HG03432 (cell line): ENCODE measurements around the gene STXBP3.
"Not testable (repeated sequence)": the region's sequence is repeated elsewhere in the genome, so short reads cannot be mapped to it uniquely, and the experiment has no call there.

ENCODE experiments used
- ATAC-seq: cut with Tn5 transposase; IDR thresholded peaks from one replicate; pipeline ENCODE4 v1.9.1; 2021; ENCODE audit warnings: mild to moderate bottlenecking, moderate library complexity; ENCODE audit not compliant: unreplicated experiment

Gene STXBP3

DNA sequence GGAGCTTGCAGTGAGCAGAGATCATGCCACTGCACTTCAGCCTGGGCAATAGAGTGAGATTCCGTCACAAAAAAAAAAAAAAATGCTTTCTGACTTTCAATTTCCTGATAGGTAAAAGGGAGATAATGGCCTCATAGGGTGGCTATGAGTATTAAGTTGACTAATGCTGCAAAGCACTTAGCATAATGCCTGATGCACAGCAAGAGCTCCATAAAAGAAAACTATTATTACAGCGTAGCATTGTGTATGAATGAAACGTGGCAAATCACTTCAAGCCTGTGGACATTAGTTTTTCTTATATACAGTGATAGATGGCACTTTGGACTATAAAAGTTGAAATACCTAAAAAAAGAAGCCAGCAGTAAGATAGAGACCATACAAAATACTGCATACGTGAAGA lies 17.0 kb upstream of the STXBP3 start:
- ATAC-seq: no peak

DNA sequence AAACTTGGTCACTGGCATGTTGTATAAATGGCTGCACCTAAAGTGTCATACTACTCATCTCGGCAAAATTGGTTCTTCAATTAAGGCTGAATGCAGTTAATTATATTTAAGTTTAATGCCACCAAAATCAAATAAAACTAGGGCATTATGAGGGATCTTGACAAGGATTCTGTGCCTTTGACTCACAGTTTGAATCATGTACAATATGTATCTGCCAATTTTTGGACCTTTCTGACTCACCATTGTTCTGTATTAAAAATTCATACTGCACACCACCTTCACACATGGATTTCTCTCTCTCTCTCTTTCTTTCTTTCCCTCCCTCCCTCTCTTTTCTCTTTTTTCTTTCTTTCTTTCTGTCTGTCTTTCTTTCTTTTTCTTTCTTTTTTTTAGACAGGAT lies 14.1 kb upstream of the STXBP3 start:
- ATAC-seq: no peak

DNA sequence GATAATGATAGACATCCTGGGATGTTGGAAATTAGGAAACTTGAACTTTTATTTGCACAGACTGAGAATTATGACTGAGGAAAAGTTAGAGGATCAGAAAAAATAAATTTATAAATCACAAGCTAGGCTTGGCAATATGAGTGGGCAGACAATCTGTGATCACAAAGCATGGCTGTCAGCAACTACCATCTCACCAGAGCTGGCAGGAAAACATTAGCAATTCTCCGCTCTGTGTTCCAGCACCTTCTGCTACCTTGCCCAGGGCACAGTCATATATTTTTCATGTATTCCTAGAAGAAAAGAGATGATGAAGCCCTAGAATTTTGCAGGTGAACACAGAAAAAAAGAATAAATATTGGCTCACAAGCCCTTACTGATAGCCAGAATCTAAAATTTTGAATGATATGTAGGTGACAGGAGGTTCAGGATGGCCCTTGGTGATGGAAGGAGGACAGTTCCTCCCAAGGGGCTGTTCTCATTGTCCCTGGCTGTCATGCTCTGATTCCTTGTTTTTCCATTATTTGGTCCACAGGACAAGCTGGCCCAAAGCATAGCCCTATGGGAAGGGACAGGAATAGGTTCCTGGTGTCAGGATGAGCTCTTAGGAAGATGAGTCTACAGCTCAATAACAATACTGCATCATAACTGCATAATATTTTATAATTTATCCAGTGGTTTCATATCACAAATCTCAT lies 12.2 kb upstream of the STXBP3 start:
- no peak for ATAC-seq

DNA sequence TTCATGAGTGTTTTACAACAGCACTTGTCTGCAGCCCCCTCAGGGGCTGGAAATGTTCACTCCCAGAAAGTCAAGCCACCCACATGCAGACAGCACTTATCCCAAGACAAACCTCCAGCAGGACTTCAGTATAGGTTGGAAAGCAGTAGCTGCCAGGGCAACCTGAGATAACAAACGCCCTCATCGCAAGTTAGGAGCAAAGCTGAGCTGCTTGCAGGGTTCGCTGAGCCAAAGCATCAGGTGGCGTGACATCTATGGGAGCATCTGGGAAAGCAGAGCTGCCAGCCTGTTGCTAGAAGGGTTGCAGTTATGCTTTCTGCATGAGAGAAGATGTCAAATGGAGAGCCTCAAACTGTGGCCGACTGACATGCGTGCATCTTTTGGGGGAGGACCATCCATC lies 4.2 kb upstream of the STXBP3 start:
- ATAC-seq: no peak

DNA sequence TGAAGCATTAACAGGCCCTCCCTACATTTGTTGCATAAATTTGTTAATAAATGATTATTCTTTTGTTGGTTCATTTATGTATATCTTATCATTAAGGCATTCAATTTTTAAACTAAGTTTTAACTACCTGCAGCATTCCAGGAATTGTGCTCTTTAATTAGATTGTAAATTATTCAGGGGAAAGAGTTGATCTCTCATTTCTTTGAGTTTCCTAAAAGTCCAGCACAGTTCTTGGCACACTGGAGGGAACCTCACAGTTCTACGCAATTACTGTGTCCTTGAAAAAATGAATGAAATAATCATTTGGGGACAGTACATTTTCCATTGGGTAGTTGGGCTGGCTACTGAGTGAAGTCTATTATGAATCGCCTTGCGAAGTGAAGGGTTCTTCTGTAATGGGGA lies 493 bp upstream of the STXBP3 start:
- ATAC-seq: no peak

DNA sequence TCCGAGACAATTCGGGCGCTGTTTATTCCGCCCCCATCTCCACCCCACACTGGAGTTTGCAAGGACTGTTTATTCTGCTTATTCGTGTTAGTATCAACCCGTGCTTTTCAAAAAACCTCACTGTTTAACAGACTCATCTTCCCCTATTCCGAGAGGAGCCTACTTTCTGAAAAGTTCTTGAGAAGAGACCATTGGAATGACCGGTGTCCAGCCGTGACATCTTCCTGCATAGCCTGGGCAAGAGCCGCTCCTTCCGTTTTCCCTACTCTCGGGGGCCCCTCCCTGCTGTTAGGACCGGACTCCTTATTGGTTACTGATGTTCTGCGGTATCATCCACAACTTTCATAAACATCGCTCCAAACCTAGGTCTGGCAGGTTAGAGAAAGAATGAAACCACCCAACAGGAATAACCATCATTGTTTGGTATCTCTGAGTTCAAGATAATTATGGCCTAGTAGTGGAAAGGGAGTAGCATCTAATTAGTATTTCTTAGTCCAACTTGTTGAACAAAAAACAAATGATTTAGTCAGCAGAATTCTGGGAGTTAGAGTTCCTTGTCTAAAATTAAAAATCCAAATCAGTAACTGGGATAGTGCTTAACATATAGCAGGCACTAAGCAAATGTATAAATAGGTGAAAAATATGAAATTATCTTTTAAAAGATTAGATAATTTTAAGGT lies 837 bp downstream of the STXBP3 start:
- peak; percentile 38 for ATAC-seq

DNA sequence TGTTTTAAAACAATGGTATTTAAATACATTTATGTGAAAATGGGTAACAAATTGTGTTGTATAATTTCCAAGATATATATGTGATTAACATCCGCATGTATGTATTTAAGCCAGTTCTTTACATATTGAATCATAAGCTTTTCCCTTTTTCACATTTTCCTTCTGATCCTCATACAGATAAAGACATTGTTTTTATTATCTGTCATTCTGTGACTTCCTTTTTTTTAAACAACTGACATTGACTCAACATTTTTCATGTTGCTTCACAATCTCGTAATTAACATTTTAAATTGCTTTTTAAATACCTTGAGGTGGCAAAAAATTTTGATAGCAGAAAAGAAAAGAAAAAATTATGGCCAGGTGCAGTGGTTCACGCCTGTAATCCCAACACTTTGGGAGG lies 1.4 kb downstream of the STXBP3 start:
- no peak for ATAC-seq

DNA sequence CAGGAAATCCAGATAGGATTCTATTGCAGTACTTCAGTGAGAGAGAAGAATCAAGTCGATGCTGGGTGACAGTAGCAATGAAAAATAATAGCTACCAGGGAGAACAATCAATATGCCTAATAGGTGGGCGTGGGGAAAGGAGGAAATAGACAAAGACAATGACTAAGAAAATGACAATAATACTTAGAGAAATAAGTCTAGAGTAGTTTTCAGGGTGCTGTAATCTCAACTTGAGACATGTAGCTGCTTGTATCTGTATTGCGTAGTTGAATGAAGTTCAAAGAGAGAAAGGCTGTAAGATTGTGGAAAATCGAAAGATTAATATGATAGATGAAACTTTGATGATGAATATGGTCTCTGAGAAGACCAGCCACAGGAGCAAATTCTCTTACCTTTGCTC lies 2.6 kb downstream of the STXBP3 start:
- ATAC-seq: no peak

DNA sequence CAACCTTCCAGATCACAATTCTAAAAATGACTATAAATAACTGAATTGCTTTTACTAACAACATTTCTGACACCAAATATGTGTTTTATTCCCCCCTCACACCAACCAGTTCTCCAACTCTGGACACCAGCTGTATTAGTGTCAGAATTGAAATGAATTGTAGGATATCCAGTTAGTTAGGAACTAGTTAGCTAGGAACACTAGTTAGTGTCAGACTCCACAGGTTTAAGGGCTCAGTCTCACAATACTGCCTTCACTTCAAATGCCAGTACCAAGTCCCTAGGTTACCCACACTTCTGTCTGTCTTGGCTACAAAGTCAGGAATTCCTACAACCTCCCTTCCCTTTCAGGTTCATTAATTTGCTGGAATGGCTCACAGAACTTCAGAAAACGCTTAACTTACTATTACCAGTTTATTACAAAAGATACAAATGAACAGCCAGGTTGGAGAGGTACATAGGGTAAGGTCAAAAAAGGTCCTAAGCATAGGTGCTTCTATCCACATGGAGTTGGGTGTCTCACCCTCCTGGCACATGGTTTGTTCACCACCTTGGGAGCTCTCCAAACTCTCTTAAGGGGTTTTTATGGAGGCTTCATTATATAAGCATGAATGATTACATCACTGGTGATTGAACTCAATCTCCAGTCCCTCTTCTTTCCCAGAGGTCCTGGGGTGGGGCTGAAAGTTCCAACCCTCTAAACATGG lies 4.2 kb downstream of the STXBP3 start:
- ATAC-seq: no peak

DNA sequence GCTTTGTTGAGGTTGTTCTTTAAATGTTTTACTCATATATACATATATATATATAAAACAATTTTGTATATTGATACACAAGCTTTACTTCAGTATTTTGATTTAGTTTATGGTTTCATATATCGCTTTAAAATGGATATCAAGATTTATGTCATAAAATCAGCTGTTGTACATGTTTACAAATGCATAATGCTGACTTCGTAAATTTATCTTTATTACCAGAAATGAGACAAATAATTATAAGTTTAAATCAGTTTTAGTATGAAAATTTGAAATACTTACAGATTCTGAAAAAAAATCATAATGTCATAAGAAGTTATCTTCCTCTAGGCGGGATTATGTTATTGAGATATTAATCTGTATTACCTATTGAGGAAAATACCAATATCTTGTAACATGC lies 6.9 kb downstream of the STXBP3 start:
- no peak for ATAC-seq

DNA sequence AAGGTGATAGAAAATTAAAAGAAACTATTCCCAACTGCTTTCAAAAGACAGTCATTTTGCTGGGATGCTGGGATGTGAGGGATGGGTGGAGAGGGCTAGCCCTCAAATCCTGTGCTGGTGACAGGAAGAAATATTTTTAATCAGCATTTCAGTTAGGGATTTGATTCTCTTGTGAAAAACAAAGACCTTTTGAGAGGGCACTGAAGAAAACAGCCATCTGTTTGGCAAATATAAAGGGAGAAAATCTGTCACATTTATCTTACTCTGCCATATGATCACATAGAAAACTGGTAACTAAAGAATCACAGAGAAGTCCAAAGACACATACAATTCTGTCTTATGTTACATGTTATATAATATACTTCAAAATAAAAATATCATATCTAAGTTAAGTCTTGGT lies 12.3 kb downstream of the STXBP3 start:
- no peak for ATAC-seq

DNA sequence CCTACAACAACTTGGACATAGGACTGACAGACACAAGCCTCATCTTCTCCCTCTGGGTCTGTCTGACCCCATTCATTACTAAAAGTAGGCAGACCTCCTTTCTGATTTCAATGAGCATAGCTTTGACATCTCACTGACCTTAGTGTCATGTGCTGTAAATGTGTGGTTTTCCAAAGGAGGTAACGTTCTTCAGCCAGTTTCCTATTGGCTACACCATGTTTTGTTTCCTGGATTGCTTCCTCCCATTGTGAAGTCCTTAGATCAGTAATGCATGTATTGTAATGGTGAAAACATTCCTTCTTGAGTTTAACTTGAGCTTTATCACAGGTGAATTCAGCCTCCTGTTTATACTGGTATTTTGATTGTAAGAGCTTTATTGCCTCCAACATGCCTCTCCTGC lies 20.6 kb downstream of the STXBP3 start:
- no peak for ATAC-seq

DNA sequence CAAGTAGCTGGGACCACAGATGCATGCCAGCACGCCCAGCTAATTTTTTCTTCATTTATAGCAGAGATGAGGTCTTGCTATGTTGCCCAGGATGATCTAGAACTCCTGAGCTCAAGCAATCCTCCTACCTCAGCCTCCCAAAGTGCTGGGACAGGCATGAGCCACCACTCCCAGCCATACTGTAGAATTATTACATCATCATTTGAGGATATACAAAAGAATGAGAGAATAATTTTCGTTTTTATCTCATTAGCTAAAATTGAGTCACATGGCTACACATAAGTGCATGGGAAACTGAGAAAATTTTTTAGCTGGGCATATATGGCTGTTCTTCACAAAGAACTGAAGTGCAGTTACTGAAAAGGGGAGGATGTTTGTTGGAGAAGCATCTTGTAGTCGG lies 21.2 kb downstream of the STXBP3 start:
- ATAC-seq: no peak

DNA sequence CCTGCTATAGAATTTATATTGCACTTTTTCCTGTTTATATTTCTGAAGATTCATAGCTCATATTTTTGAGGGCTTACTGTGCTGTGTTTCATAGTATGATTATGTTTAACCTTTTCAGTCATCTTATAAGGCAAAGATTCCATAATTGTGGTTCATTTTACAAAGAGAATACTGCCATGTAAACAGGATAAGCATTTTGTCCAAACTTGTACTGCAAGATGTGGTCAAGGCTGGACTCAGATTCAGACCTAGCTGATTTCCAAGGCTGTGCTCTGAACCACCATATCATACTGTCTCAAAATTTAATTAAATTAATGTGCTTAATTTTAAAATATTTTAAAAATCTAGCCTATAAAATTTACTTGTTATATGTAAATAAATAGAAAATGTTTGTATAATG lies 31.4 kb downstream of the STXBP3 start:
- ATAC-seq: no peak

DNA sequence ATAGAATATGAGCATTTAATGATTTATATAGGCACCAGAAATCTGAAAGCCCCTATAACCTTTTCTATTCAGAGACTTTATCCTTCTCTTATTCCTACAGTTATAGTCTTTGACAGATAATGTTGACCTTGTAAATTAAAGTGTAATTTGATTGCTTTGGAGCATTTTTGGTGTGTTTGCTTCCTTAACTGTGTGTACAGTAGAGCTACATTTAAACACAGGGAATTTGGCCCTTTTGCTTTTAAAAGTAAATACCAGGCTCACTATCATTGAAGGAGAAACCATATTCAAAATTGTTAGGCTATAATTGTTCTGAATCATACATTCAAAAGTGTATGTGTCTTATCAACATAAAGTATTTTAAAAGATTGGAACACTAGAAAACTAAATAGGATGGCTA lies 33.0 kb downstream of the STXBP3 start:
- ATAC-seq: no peak

DNA sequence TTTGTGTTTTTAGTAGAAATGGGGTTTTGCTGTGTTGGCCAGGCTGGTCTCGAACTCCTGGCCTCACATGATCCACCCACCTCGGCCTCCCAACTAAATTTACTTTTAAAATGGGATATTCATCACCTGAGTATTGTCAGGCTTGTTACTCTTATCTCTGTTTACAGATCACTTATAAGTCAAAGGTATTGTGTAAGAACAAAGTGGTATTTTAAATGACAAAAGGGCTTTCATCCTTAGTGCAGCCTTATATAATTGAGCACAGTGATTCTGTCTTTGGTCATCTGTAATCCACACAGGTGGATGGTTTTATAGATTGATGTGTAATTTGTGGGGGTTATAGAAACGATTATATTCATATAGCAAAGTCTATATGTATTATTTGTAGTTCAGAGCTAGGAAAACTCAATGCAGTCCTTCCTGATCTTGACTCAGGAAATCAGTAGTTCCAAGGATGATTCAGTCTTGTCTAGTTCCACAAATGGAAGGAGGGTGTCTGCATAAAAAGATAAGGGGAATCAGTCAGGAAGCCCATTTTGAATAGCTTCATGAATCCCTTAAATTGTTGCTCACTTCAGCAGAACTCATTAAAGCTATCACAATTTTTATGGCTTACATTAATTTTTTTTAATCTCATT lies 34.6 kb downstream of the STXBP3 start:
- ATAC-seq: no peak

DNA sequence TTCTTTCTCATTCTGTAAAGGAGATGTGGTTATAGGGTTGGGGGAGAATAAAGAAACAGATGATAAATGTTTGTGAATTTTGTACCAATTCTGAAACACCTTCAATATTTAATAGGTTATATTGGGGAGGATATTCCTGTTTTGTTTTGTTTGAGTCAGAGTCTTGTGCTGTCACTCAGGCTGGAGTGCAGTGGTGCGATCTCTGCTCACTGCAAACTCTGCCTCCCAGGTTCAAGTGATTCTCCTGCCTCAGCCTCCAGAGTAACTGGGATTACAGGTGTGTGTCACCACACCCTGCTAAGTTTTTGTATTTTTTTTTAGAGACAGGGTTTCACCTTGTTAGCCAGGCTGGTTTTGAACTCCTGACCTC lies 35.1 kb downstream of the STXBP3 start:
- ATAC-seq: not testable (repeated sequence)

DNA sequence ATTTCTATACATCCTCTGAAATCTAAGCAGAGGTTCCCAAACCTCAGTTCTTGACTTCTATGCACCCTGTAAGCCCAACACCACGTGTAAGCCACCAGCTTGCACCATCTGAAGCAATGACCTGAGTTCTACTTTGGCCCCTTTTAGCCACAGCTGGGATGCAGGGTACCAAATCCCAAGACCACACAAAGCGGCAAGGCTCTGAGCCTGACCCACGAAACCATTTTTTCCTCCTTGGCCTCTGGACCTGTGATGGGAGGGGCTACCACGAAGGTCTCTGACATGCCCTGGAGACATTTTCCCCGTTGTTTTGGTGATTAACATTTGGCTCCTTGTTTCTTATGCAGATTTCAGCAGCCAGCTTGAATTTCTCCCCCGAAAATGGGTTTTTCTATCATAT lies 38.8 kb downstream of the STXBP3 start:
- no peak for ATAC-seq

DNA sequence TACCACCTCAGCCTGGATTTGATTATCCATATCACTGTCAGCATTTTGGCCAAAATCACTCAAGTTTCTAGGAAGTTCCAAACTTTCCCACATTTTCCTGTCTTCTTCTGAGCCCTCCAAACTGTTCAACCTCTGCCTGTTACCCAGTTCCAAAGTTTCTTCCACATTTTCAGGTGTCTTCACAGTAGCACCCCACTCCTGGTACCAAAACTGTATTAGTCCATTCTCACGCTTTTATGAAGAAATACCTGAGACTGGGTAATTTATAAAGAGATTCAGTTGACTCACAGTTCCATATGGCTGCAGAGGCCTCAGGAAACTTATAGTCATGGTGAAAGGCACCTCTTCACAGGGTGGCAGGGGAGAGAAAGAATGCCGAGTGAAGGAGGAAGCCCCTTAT lies 39.4 kb downstream of the STXBP3 start:
- no peak for ATAC-seq

DNA sequence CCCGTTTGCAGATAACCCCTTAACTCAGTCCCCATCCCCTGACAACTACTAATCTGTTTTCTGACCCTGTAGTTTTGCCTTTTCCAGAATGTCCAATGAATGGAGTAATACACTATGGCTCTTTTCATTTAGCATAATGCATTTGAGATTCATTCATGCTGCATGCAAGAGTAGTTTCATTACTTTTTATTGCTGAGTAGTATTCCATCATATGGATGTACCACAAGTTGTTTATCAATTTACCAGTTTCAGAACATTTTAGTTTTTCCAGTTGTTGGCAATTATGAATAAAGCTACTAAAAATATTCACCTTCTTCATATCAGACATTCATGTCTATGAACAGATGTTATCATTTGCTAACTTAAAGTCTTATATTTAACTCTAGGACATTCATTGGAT lies 45.3 kb downstream of the STXBP3 start:
- no peak for ATAC-seq

DNA sequence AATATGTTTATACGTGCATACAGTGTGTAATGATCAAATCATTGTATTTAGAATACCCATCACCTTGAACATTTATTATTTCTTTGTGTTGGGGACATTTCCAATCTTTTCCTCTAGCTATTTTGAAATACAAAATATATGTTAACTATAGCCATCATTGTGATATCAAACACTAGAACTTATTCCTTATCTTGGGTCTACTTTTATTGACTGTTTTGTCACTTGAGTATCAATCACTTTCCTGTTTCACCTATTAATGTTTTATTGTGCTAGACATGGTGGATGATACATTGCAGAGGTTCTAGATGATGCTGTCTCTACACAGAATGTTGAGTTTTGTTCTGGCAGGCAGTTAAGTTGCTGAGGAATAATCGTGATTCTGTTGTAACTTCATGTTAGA lies 45.9 kb downstream of the STXBP3 start:
- no peak for ATAC-seq

DNA sequence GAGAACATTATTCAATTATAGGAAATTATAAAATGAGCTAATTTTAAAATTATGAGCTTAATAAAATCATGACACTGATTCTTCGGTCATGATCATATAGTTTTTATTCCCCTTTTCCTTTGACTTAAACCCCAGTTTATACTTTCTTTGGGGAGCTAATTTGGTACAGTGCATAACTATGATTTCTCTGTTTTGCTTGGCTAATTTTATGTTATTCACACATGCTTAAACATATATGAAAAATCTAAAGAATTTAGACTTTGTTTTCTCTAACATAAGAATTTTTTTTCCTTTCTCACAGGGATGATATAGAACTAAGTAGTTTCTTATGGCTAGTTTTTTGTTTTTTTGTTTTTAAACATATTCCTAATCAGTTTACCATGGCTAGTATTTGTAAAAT lies 52.5 kb downstream of the STXBP3 start:
- no peak for ATAC-seq
